HL-60 (cell line): ENCODE data around the gene SMURF1.

Experiments used
- DNase-seq, 2 experiments: peaks; one replicate each; pipeline ENCODE4 v3.0.0-alpha.2; 2010 to 2020; ENCODE audit warnings: low read depth in 1 of 2, low spot score in 1 of 2
- H3K27ac ChIP-seq: fragments of 250-450 bp; sonication (Bioruptor Pico); replicated peaks from 2 replicates; pipeline ENCODE4 v1.5.1; 2020; ENCODE audit warnings: mild to moderate bottlenecking, moderate library complexity
- H3K27me3 ChIP-seq: fragments of 250-450 bp; sonication (Bioruptor Pico); 2 replicates; pipeline ENCODE4 v1.5.1; 2021; ENCODE audit warnings: mild to moderate bottlenecking, moderate library complexity; ENCODE audit not compliant: insufficient read depth, poor library complexity, severe bottlenecking
- H3K4me3 ChIP-seq: replicated peaks from 2 replicates; pipeline ENCODE4 v1.5.1; 2011; ENCODE audit warnings: mild to moderate bottlenecking, control low read depth, low read length; ENCODE audit not compliant: insufficient read depth
- GABPA ChIP-seq: IDR thresholded peaks from 2 replicates; pipeline ENCODE4 v1.6.1; 2012; ENCODE audit warnings: low read depth
- POLR2AphosphoS5 ChIP-seq: IDR thresholded peaks from 2 replicates; pipeline ENCODE4 v1.6.1; 2012; ENCODE audit warnings: low read depth
- REST ChIP-seq: IDR thresholded peaks from 2 replicates; pipeline ENCODE4 v1.6.1; 2012; ENCODE audit warnings: low read depth; ENCODE audit not compliant: insufficient replicate concordance
- SPI1 ChIP-seq: IDR thresholded peaks from 2 replicates; pipeline ENCODE4 v1.6.1; 2012; ENCODE audit warnings: low read depth, mild to moderate bottlenecking, borderline replicate concordance
- TF ChIP-seq, protein P1 (sequence below): IDR thresholded peaks from one replicate; pipeline ENCODE4 v1.5.1; 2011; ENCODE audit warnings: low read length, control low read depth, inconsistent platforms; ENCODE audit not compliant: insufficient read depth

SMURF1 gene

GRCh38 chr7:99086944-99087343 lies 57.0 kb downstream of the SMURF1 start:
- DNase-seq: no peak
- Histone ChIP-seq H3K27ac (no peak overlapping the region), H3K27me3 (no peaks in the 10 kb centered on the region), H3K4me3 (no peak overlapping the region)
- TF ChIP-seq POLR2AphosphoS5: no peak
- no peak for TF ChIP-seq SPI1
- no peak for TF ChIP-seq REST
- TF ChIP-seq, protein P1, sequence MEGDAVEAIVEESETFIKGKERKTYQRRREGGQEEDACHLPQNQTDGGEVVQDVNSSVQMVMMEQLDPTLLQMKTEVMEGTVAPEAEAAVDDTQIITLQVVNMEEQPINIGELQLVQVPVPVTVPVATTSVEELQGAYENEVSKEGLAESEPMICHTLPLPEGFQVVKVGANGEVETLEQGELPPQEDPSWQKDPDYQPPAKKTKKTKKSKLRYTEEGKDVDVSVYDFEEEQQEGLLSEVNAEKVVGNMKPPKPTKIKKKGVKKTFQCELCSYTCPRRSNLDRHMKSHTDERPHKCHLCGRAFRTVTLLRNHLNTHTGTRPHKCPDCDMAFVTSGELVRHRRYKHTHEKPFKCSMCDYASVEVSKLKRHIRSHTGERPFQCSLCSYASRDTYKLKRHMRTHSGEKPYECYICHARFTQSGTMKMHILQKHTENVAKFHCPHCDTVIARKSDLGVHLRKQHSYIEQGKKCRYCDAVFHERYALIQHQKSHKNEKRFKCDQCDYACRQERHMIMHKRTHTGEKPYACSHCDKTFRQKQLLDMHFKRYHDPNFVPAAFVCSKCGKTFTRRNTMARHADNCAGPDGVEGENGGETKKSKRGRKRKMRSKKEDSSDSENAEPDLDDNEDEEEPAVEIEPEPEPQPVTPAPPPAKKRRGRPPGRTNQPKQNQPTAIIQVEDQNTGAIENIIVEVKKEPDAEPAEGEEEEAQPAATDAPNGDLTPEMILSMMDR: no peak
- no peak for TF ChIP-seq GABPA

DNA sequence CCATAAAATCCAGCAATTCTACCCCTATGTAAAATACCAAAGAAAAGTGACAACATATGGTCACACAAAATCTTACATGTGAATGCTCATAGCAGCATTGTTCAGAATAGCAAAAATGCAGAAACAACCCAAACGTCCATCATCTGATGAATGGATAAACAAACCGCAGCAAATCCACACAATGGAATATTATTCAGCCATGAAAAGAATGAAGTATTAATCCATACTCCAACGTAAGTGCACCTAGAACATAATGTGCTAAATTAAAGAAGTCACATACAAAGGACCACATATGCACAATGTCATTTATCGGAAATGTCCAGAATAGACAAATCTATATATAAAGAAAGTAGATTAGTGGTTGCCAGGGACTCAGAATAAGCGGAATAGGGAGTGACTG lies 57.4 kb downstream of the SMURF1 start:
- TF ChIP-seq, protein P1: no peak
- TF ChIP-seq GABPA (no peak), REST (no peak), SPI1 (no peak), POLR2AphosphoS5 (no peak)
- Histone ChIP-seq H3K4me3 (no peak overlapping the region), H3K27ac (no peak overlapping the region), H3K27me3 (no peaks in the 10 kb centered on the region)
- DNase-seq: no peak

- Histone ChIP-seq H3K27ac (no peak overlapping the region), H3K4me3 (no peak overlapping the region)
- TF ChIP-seq, protein P1: no peak
- no peak for TF ChIP-seq REST
- no peak for TF ChIP-seq SPI1
- TF ChIP-seq GABPA: no peak
- no peak for TF ChIP-seq POLR2AphosphoS5
Observed at GRCh38 chr7:99083733-99084132, 60.2 kb downstream of the SMURF1 start.

More at GRCh38 chr7:99083733-99084132, 60.2 kb downstream of the SMURF1 start:
- no peaks in the 10 kb centered on the region for H3K27me3 ChIP-seq
- no peak for DNase-seq
